CD4-positive, CD25-positive, alpha-beta regulatory T cell (primary cell): ENCODE measurements around the gene DNMT3A. TPM values are rescaled to one million over a fixed set of nuclear protein-coding genes. Genes with fewer than 3 reads are reported as not detected.

ENCODE experiments used
- ATAC-seq, 2 donors: fragments of 150-1000 bp; cut with Tn5 transposase; one replicate each; pipeline ENCODE4 v1.10.0; 2021; ENCODE audit warnings: low read depth in 2 of 2, moderate number of reproducible peaks in 2 of 2, moderate library complexity in 1 of 2
- DNase-seq, 3 donors: peaks; one replicate each; pipeline versions ENCODE4 v3.0.0 to v3.0.0-alpha.2; 2012 to 2022; ENCODE audit warnings: mixed read lengths in 1 of 3
- H3K27ac ChIP-seq: one replicate; pipeline ENCODE4 v1.7.0; 2013; ENCODE audit warnings: mild to moderate bottlenecking, low read length; ENCODE audit not compliant: insufficient read depth, poor library complexity, severe bottlenecking
- H3K27me3 ChIP-seq: one replicate; pipeline ENCODE4 v1.7.0; 2013; ENCODE audit warnings: low read length; ENCODE audit not compliant: control insufficient read depth, insufficient read depth
- H3K36me3 ChIP-seq: one replicate; pipeline ENCODE4 v1.7.0; 2013; ENCODE audit warnings: mild to moderate bottlenecking, low read length, moderate library complexity; ENCODE audit not compliant: control insufficient read depth, insufficient read depth
- H3K4me1 ChIP-seq: 2 replicates; pipeline ENCODE4 v1.7.0; 2013; ENCODE audit warnings: mild to moderate bottlenecking, low read length; ENCODE audit not compliant: insufficient read depth, control insufficient read depth, poor library complexity, severe bottlenecking
- H3K4me3 ChIP-seq: one replicate; pipeline ENCODE4 v1.7.0; 2013; ENCODE audit warnings: low read depth, mild to moderate bottlenecking, low read length, moderate library complexity
- H3K9me3 ChIP-seq, 2 experiments: 1 replicate in 1 of 2; 2 replicates in 1 of 2; pipeline ENCODE4 v1.7.0; 2013; ENCODE audit warnings: low read length in 2 of 2, mild to moderate bottlenecking in 1 of 2, moderate library complexity in 1 of 2; ENCODE audit not compliant: control insufficient read depth in 2 of 2
- H3K27ac Mint-ChIP-seq, 3 donors: one replicate each; pipeline ENCODE4 v1.8.0; 2020 to 2022; ENCODE audit warnings: mild to moderate bottlenecking in 3 of 3, mixed read lengths in 3 of 3, moderate library complexity in 2 of 3
- H3K27me3 Mint-ChIP-seq: one replicate; pipeline ENCODE4 v1.8.0; 2022; ENCODE audit warnings: mild to moderate bottlenecking, mixed read lengths
- H3K36me3 Mint-ChIP-seq: one replicate; pipeline ENCODE4 v1.8.0; 2020; ENCODE audit warnings: mixed read lengths
- H3K4me1 Mint-ChIP-seq, 4 donors: one replicate each; pipeline ENCODE4 v1.8.0; 2020 to 2022; ENCODE audit warnings: mixed read lengths in 4 of 4, mild to moderate bottlenecking in 1 of 4
- H3K4me3 Mint-ChIP-seq, 4 donors: one replicate each; pipeline ENCODE4 v1.8.0; 2020 to 2022; ENCODE audit warnings: mild to moderate bottlenecking in 4 of 4, mixed read lengths in 4 of 4, moderate library complexity in 3 of 4
- H3K9me3 Mint-ChIP-seq, 7 donors: one replicate each; pipeline ENCODE4 v1.8.0; 2020 to 2022; ENCODE audit warnings: mixed read lengths in 7 of 7, mild to moderate bottlenecking in 3 of 7, moderate library complexity in 2 of 7
- polyA plus RNA-seq, 4 donors: library from polyadenylated mRNA; unstranded; fragments of 300-500 nt; fragmentation: Illumina TruSeq; gene quantifications; one replicate each; pipeline ENCODE4 v1.2.3, GENCODE V29; 2021
- total RNA-seq: library from RNA; stranded (reverse); gene quantifications from one replicate; pipeline ENCODE4 v1.2.3, GENCODE V29; 2022

DNMT3A gene
- total and polyA plus RNA-seq, 5 donors from 2014 or later = 8.1 to 81.0 (median 12.4) TPM

GRCh38 chr2:25184254-25184653 is 157.5 kb downstream of the DNMT3A start:
- Histone ChIP-seq H3K36me3 (no peaks in the 10 kb centered on the region), H3K27ac (no peak overlapping the region), H3K27me3 (peaks cover under 1% of the 10 kb centered on the region), H3K4me1 (no peaks in the 10 kb centered on the region), H3K9me3 (no peaks in the 10 kb centered on the region), H3K4me3 (no peak overlapping the region)
- ATAC-seq = no peak
- Mint-ChIP-seq H3K4me1 (no peaks in the 10 kb centered on the region), H3K9me3 (peaks cover 0 to 3% (median 0%) of the 10 kb centered on the region in 7 donors), H3K36me3 (no peaks in the 10 kb centered on the region), H3K27ac (no peak overlapping the region), H3K27me3 (peaks cover 10% of the 10 kb centered on the region), H3K4me3 (no peak overlapping the region)
- DNase-seq = no peak

- H3K36me3 ChIP-seq = no peaks in the 10 kb centered on the region
- H3K27me3 ChIP-seq = peaks cover 2% of the 10 kb centered on the region
- no peak overlapping the region for H3K4me3 Mint-ChIP-seq
- H3K36me3 Mint-ChIP-seq = no peaks in the 10 kb centered on the region
- no peaks in the 10 kb centered on the region for H3K4me1 ChIP-seq
- peaks cover 12% of the 10 kb centered on the region for H3K27me3 Mint-ChIP-seq
- no peak overlapping the region for H3K27ac ChIP-seq
- ATAC-seq (no peak), DNase-seq (no peak)
- H3K9me3 ChIP-seq = no peaks in the 10 kb centered on the region
- H3K4me1 Mint-ChIP-seq = peaks cover 0 to 4% (median 0%) of the 10 kb centered on the region in 4 donors
- peaks cover 0 to 1% (median 0%) of the 10 kb centered on the region in 7 donors for H3K9me3 Mint-ChIP-seq
- no peak overlapping the region for H3K27ac Mint-ChIP-seq
- no peak overlapping the region for H3K4me3 ChIP-seq
These were observed 162.7 kb downstream of the DNMT3A start for GRCh38 chr2:25178976-25179375.

Other genes starting within 250 kb of the DNMT3A start
- gene POMC, start 173.3 kb downstream of the DNMT3A start, total RNA-seq = 3.8 TPM
- gene POMC, start 173.3 kb downstream of the DNMT3A start, polyA plus RNA-seq = 1 to 10 TPM; 3.9 to 9.6 (median 6.3) TPM